PC-9 (cell line): ENCODE measurements around the gene CDK5R1. TPM values are rescaled to one million over a fixed set of nuclear protein-coding genes. Genes with fewer than 3 reads are reported as not detected.

ENCODE experiments used
- BruUV-seq: library from RNA; stranded (reverse); fragments of 400-500 nt; replicated peaks from 2 replicates; lab custom pipeline; 2021; lab: Mats Ljungman, UMichigan
- CTCF ChIA-PET: fragments of 300-600 bp; sonication (Branson Sonifier 250); formaldehyde crosslinking; loops from one replicate; lab custom pipeline; 2022; ENCODE audit warnings: antibody characterized with exemption; lab: Charles Lee
- POLR2A ChIA-PET: fragments of 300-600 bp; sonication (Branson Sonifier 250); formaldehyde crosslinking; loops from one replicate; lab custom pipeline; 2022; ENCODE audit warnings: antibody characterized with exemption; ENCODE audit not compliant: unreplicated experiment; lab: Charles Lee
- DNase-seq, 2 experiments: peaks; one replicate each; pipeline versions ENCODE4 v3.0.0 to v3.0.0-alpha.2; 2015 to 2022; ENCODE audit warnings: mixed read lengths in 1 of 2
- H2AFZ ChIP-seq: fragments of 200-600 bp; sonication (generic); 2 replicates; pipeline ENCODE4 v1.8.1; 2017; ENCODE audit warnings: antibody characterized with exemption
- H3F3A ChIP-seq: fragments of 200-600 bp; sonication (generic); 2 replicates; pipeline ENCODE4 v1.8.1; 2017; ENCODE audit warnings: antibody characterized with exemption, mild to moderate bottlenecking, low read depth; ENCODE audit not compliant: insufficient read depth
- H3K27ac ChIP-seq: fragments of 200-600 bp; sonication (generic); 2 replicates; pipeline ENCODE4 v1.6.1; 2016; ENCODE audit warnings: mixed run types
- H3K27me3 ChIP-seq: fragments of 200-600 bp; sonication (generic); 2 replicates; pipeline ENCODE4 v1.6.1; 2016; ENCODE audit warnings: low read depth, mixed run types; ENCODE audit not compliant: insufficient read depth
- H3K36me3 ChIP-seq: fragments of 200-600 bp; sonication (generic); 2 replicates; pipeline ENCODE4 v1.6.1; 2016; ENCODE audit warnings: low read depth, mixed run types
- H3K4me1 ChIP-seq: fragments of 200-600 bp; sonication (generic); replicated peaks from 2 replicates; pipeline ENCODE4 v1.6.1; 2016; ENCODE audit warnings: mixed run types; ENCODE audit not compliant: insufficient read depth
- H3K4me2 ChIP-seq: fragments of 200-600 bp; sonication (generic); 2 replicates; pipeline ENCODE4 v1.6.1; 2017; ENCODE audit warnings: mixed run types
- H3K4me3 ChIP-seq: fragments of 200-600 bp; sonication (generic); 2 replicates; pipeline ENCODE4 v1.6.1; 2016; ENCODE audit warnings: mixed run types
- H3K79me2 ChIP-seq: fragments of 200-600 bp; sonication (generic); 2 replicates; pipeline ENCODE4 v1.6.1; 2017; ENCODE audit warnings: low read depth, mixed run types
- H3K9me2 ChIP-seq: fragments of 200-600 bp; sonication (generic); 2 replicates; pipeline ENCODE4 v1.8.1; 2017; ENCODE audit warnings: mild to moderate bottlenecking; ENCODE audit not compliant: insufficient read depth
- H3K9me3 ChIP-seq: fragments of 200-600 bp; sonication (generic); 2 replicates; pipeline ENCODE4 v1.8.1; 2016; ENCODE audit warnings: low read depth; ENCODE audit not compliant: insufficient read depth
- H4K20me1 ChIP-seq: fragments of 200-600 bp; sonication (generic); 2 replicates; pipeline ENCODE4 v1.8.1; 2017; ENCODE audit not compliant: insufficient read depth
- CTCF ChIP-seq: fragments of 200-600 bp; sonication (generic); conservative IDR thresholded peaks from 2 replicates; pipeline ENCODE4 v1.6.1; 2017; ENCODE audit warnings: mixed run types, antibody characterized with exemption, mild to moderate bottlenecking, moderate library complexity
- EZH2 ChIP-seq: fragments of 200-600 bp; sonication (generic); IDR thresholded peaks from 2 replicates; pipeline ENCODE4 v1.8.0; 2017; ENCODE audit warnings: antibody characterized with exemption, low read depth
- intact Hi-C: fragments of 100-400 bp; cut with micrococcal nuclease; formaldehyde crosslinking; loops from one replicate; pipeline ENCODE4 v1.10.0; 2022; ENCODE audit not compliant: unreplicated experiment
- total RNA-seq: library from RNA; stranded (reverse); gene quantifications from 2 replicates; pipeline ENCODE4 v1.2.3, GENCODE V29; 2021

CDK5R1 gene
- total RNA-seq, 1 experiment from 2014 or later = 2.1 TPM

- H2AFZ ChIP-seq = no peak overlapping the region
- H3K27me3 ChIP-seq = no peaks in the 10 kb centered on the region
- ChIA-PET POLR2A (interaction anchor here (0.6 kb wide), 1 partner anchor 77 kb away, joined by 4 read pairs; no protein-coding TSS in a partner anchor), CTCF (interaction anchor here (1.4 kb wide), 1 partner anchor 10 kb away, joined by 3 read pairs; no protein-coding TSS in a partner anchor)
- no peak overlapping the region for H3K4me2 ChIP-seq
- BruUV-seq = no TSS peak
- no peaks in the 10 kb centered on the region for H3K4me1 ChIP-seq
- H3K9me3 ChIP-seq = no peaks in the 10 kb centered on the region
- H3K9me2 ChIP-seq = no peaks in the 10 kb centered on the region
- DNase-seq = no peak
- TF ChIP-seq EZH2 = no peak
- no peak for TF ChIP-seq CTCF
- H3K36me3 ChIP-seq = peaks cover 67% of the 10 kb centered on the region
- no peak overlapping the region for H3K27ac ChIP-seq
- no peaks in the 10 kb centered on the region; the same call in 1 of the 2 replicates for H4K20me1 ChIP-seq
- H3K79me2 ChIP-seq = peaks cover 16% of the 10 kb centered on the region; the same call in 1 of the 2 replicates
- H3F3A ChIP-seq = peaks cover 5% of the 10 kb centered on the region
- intact Hi-C loops = no loop called here
- no peak overlapping the region for H3K4me3 ChIP-seq
Observed at GRCh38 chr17:32471652-32472051, 15.1 kb upstream of the CDK5R1 start.

GRCh38 chr17:32475258-32475657 lies 11.5 kb upstream of the CDK5R1 start:
- 0 out of 2 replicates have a peak, but pooled peaks cover 7% of the 10 kb centered on the region for H4K20me1 ChIP-seq
- BruUV-seq = no TSS peak
- no peak for DNase-seq
- TF ChIP-seq CTCF (no peak), EZH2 (no peak)
- peaks cover 5% of the 10 kb centered on the region for H3F3A ChIP-seq
- no peaks in the 10 kb centered on the region for H3K9me3 ChIP-seq
- no peaks in the 10 kb centered on the region for H3K4me1 ChIP-seq
- intact Hi-C loops = no loop called here
- POLR2A ChIA-PET = no interaction called here
- H3K27ac ChIP-seq = no peak overlapping the region
- H3K79me2 ChIP-seq = no peaks in the 10 kb centered on the region
- H3K4me2 ChIP-seq = no peak overlapping the region
- H3K27me3 ChIP-seq = no peaks in the 10 kb centered on the region
- H2AFZ ChIP-seq = no peak overlapping the region
- H3K36me3 ChIP-seq = peaks cover 64% of the 10 kb centered on the region
- H3K9me2 ChIP-seq = no peaks in the 10 kb centered on the region
- H3K4me3 ChIP-seq = no peak overlapping the region
- CTCF ChIA-PET = interaction anchor here (0.7 kb wide), 1 partner anchor 178 kb away, joined by 5 read pairs; no protein-coding TSS in a partner anchor

- H3K4me1 ChIP-seq = no peaks in the 10 kb centered on the region
- DNase-seq = no peak
- H2AFZ ChIP-seq = no peak overlapping the region
- peaks cover 44% of the 10 kb centered on the region for H3K36me3 ChIP-seq
- intact Hi-C loops = no loop called here
- CTCF ChIA-PET = no interaction called here
- H3K27me3 ChIP-seq = no peaks in the 10 kb centered on the region
- TF ChIP-seq CTCF (no peak), EZH2 (no peak)
- no peak overlapping the region for H3K27ac ChIP-seq
- BruUV-seq = no TSS peak
- no peaks in the 10 kb centered on the region for H3K79me2 ChIP-seq
- H3K9me3 ChIP-seq = no peaks in the 10 kb centered on the region
- H3F3A ChIP-seq = peaks cover 13% of the 10 kb centered on the region
- H3K9me2 ChIP-seq = no peaks in the 10 kb centered on the region
- H4K20me1 ChIP-seq = 0 out of 2 replicates have a peak, but pooled peaks cover 9% of the 10 kb centered on the region
- H3K4me3 ChIP-seq = no peak overlapping the region
- H3K4me2 ChIP-seq = no peak overlapping the region
- POLR2A ChIA-PET = no interaction called here
Observed at GRCh38 chr17:32477220-32477619, 9.6 kb upstream of the CDK5R1 start.
